Left lobe of liver (tissue), 2 donors: Measurements from ENCODE around the gene MUS81. TPM values are rescaled to one million over a fixed set of nuclear protein-coding genes. Genes with fewer than 3 reads are reported as not detected.
"Not testable (repeated sequence)": the region's sequence is repeated elsewhere in the genome, so short reads cannot be mapped to it uniquely, and the experiment has no call there.

ENCODE experiments used
- ATAC-seq: fragments of 200-7000 bp; cut with Tn5 transposase; one replicate; pipeline ENCODE4 v1.9.1; 2020; ENCODE audit warnings: mild to moderate bottlenecking, moderate library complexity
- DNase-seq: peaks from one replicate; pipeline ENCODE4 v3.0.0-alpha.2; 2020; ENCODE audit warnings: low spot score
- total RNA-seq: library from RNA; stranded (reverse); gene quantifications from one replicate; pipeline ENCODE4 v1.2.1, GENCODE V29; 2021
- donor health status: DM: no; HTN: no; CAD: no; lungs with moderate emphysema.
- donor health status: DM: no; HTN: yes; CAD: no.

MUS81 gene
- total RNA-seq, 1 donor from 2014 or later: 14.3 TPM

GRCh38 chr11:65847746-65848145 lies 12.5 kb upstream of the MUS81 start:
- DNase-seq (no peak), ATAC-seq (no peak)

DNA sequence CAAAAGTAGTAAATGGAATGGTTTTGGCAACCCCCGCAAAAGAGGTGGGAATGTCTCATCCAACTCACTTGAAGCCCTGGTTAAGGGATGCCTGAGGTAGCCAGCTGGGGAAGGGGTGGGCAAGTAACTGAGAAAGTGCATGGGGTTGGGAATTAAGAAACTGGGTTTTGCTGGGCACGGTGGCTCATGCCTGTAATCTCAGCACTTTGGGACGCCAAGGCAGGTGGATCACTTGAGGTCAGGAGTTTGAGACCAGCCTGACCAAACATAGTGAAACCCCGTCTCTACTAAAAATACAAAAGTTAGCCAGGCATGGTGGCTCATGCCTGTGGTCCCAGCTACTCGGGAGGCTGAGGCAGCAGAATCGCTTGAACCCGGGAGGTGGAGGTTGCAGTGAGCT lies 11.5 kb upstream of the MUS81 start:
- ATAC-seq, DNase-seq: not testable (repeated sequence)

DNA sequence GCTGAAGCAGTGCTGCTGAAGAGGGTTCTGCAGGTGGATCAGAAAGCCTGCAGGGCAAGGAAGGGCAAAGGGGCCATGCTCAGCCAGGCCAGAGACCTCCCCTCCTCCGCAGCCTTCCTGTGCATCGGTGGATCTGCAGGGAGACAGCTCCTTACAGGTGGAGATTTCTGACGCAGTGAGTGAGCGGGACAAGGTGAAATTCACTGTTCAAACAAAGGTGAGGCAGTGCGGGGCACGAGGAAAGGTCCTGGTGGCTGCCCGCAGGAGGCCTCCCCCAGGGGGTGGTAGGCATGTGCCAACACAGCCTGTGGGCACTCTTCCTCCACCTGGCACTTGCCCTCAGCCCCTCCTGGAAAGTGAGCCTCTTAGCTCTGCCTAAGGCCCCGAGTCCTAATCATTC lies 10.9 kb upstream of the MUS81 start:
- ATAC-seq: no peak
- no peak for DNase-seq

GRCh38 chr11:65849771-65850216 lies 10.4 kb upstream of the MUS81 start:
- DNase-seq (no peak), ATAC-seq (no peak)

- ATAC-seq: peak; percentile 18
- no peak for DNase-seq
Observed at GRCh38 chr11:65850217-65851082, 9.8 kb upstream of the MUS81 start.

GRCh38 chr11:65851083-65851579 lies 9.1 kb upstream of the MUS81 start:
- ATAC-seq (peak; percentile 21), DNase-seq (no peak)

GRCh38 chr11:65851811-65852507 lies 8.3 kb upstream of the MUS81 start:
- ATAC-seq (peak; percentile 14), DNase-seq (no peak)

DNA sequence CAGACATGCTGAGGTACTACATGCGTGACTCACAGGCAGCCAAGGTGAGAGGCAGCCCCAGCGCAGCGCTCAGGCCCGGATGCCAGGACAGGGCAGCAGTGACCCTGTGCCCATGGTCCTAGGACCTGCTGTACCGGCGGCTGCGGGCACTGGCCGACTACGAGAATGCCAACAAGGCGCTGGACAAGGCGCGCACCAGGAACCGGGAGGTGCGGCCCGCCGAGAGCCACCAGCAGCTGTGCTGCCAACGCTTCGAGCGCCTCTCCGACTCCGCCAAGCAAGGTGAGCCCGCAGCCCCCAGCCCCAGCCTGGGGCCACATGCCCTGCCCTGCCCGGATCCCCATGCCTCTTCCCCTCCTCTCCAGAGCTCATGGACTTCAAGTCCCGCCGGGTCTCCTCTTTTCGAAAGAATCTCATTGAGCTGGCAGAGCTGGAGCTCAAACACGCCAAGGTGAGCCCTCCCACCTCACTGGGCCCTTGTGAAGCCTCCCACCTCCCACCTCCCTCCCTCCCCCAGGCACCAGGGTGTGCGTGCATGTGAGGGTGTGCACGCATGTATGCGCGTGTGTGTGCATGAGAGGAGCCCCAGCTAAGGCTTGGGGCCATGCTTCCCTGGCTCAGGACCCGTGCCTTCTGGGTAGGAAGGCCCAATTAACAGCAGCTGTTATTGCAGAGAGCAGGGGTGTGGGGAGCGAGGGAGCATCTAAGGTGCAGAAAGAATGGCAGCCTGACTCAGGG lies 7.6 kb upstream of the MUS81 start:
- ATAC-seq (no peak), DNase-seq (no peak)

DNA sequence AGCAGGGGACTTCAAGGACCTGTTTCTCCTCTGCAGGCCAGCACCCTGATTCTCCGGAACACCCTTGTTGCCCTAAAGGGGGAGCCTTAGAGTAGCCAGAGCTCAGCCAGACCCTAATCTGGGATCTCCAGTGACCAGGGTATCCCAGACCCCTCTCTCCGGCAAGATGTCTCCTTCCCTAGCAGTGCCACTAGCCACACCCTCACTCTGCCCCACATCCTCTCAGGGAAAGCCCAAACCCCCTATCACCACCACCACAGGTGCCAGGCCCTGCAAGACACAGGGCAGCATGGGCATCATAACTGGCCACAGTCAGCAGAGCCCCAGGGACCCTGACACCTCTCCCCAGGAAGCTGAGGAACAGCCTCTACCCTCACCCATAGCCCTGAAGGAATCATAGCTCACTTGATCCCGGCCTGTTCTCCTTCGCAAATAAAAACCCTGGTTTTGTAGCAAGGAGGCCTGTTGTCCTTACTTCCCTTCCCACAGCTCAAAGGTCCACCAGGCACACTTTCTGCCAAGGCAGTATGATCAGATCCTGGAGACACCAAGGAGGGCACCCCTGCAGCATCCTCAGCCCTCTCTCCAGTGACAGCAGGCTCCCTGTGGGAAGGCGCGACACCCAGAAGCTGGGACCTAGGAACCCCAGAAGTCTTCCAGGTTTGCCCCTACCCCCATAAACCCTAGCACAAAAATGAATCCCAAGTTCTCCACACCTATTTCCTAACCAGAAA lies 6.8 kb upstream of the MUS81 start:
- ATAC-seq (no peak), DNase-seq (no peak)

- ATAC-seq (no peak), DNase-seq (no peak)
Observed at GRCh38 chr11:65854161-65854592, 6.1 kb upstream of the MUS81 start.

- ATAC-seq: no peak
- DNase-seq: no peak
Observed at GRCh38 chr11:65854852-65855837, 5.1 kb upstream of the MUS81 start.

GRCh38 chr11:65855927-65856363 lies 4.3 kb upstream of the MUS81 start:
- DNase-seq: no peak
- ATAC-seq: no peak

GRCh38 chr11:65856689-65857499 lies 3.3 kb upstream of the MUS81 start:
- peak; percentile 53 for ATAC-seq
- peak; percentile 84 for DNase-seq

- DNase-seq: no peak
Observed at GRCh38 chr11:65857500-65857852, 2.8 kb upstream of the MUS81 start.

DNA sequence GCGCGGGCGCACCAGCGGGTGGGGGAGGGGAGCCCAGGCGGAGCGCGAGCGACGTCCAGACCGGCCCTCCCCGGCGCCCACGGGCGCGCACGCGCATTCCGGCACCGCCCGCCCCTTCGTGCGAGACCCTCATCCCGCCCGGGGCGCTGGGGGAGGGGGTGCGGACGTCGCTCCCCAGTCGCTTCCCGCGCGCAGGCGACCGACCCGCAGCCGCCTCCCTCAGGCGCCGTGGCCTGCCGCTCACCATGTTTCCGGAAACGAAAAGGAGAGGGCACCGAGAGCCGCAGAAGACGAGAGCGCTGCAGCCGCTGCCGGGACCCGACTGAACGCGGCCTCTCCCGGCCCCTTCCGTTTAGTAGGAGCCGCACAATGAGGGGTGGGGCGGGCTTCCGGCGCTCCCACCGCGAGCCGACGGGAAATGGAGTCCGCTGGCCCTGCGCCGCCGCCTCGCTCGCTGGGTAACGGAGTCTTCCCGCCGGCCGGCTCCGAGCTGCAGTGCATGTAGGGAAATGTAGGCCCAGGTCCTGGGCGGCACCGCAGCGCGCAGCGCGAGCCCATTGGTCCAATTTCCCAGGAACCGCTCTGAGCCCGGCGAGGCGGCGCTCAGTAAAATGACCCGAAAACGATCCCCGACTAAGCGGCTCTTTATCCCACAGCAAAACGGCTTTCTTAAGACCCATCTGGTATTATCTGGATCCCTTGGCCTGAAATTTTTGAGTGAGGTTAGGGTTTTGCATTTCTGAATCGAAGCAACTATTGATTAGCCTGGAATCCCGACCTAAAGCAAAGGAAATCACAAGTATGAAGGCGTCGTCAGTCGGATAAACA lies 2.2 kb upstream of the MUS81 start, which contains the start of gene CFL1:
CFL1 (minus strand) TSS at position 328 of the 828 bp plus-strand sequence; CDS start at position 247, 81 bp downstream.
- peak; percentile 99 for DNase-seq
- ATAC-seq: peak; percentile 72

More at GRCh38 chr11:65857500-65857852, 2.8 kb upstream of the MUS81 start:
- ATAC-seq: no peak

DNA sequence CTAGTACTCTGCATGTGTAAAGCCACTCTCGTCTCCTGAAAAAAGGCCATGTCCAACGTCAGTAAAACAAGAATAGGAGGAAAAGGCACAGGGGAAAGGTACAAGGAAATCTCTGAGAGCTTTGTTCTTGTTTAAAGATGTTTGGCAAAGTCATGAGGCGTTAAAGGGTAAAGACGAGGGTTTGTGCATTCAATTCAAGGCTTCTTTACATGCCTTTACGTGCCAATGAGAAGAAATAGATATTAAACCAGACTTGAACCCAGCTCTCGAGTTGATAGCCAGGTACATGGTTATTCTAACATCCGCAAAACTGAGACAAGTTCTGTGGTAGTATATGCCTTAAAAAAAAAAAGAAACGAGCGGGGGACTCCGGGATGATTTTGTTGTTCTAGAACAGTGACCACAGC lies 1.5 kb upstream of the MUS81 start:
- no peak for DNase-seq
- ATAC-seq: no peak

DNA sequence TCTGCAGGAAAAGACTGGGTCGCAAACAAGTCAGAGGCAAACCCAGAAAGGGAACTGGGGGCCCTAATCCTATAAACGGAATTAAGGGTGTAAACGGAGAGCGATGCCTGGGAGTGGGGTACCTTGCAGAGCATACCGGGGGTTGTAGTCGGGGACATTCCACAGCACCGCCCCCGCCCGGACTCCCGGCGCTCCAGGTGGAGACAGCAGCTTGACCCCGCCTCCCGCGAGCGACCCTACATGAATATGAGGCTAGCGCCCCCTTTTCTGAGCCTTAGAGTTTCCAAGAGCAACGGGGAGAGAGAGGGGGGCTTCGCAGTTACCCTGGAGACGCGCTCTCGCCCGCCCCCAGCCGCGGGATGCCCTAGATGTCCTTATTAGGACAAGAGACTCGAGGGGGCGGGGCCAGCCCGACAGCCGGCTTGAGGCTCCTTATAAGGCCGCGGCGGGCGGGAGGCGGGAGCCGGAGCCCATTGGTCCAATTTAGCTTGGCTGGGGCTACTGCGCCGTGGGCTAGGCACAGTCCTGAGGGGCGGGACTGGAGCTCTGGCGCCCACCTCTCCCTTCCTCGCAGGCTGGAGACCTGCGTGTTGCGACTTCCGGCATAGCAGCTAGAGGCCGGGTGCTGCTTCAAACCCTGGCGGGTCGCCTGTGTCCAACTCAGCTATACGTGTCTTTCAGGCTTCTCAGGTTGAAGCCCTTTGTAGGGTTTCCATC lies 980 bp upstream of the MUS81 start:
- peak; percentile 96 for DNase-seq
- ATAC-seq: peak; percentile 63
